Activated naive CD8-positive, alpha-beta T cell treated with anti-CD3 and anti-CD28 coated beads, Interleukin-2, amount 50 U/mL, for 24 hours (primary cell): ENCODE measurements around the gene SHB.

Experiments used
- ATAC-seq: fragments of 150-1000 bp; cut with Tn5 transposase; one replicate; pipeline ENCODE4 v1.10.0; 2021
- DNase-seq: peaks from one replicate; pipeline ENCODE4 v3.0.0; 2021
- H3K27ac Mint-ChIP-seq: one replicate; pipeline ENCODE4 v1.8.0; 2021; ENCODE audit warnings: mild to moderate bottlenecking, mixed read lengths
- H3K27me3 Mint-ChIP-seq: one replicate; pipeline ENCODE4 v1.8.0; 2021; ENCODE audit warnings: mixed read lengths
- H3K36me3 Mint-ChIP-seq: one replicate; pipeline ENCODE4 v1.8.0; 2021; ENCODE audit warnings: low read depth, mixed read lengths
- H3K4me1 Mint-ChIP-seq: one replicate; pipeline ENCODE4 v1.8.0; 2021; ENCODE audit warnings: mixed read lengths
- H3K4me3 Mint-ChIP-seq: one replicate; pipeline ENCODE4 v1.8.0; 2021; ENCODE audit warnings: mild to moderate bottlenecking, moderate library complexity, mixed read lengths
- H3K9me3 Mint-ChIP-seq: one replicate; pipeline ENCODE4 v1.8.0; 2021; ENCODE audit warnings: mixed read lengths

Gene SHB

GRCh38 chr9:37995348-37995737, 73.7 kb downstream of the SHB start:
- no peak overlapping the region for H3K4me3 Mint-ChIP-seq
- peaks cover 24% of the 10 kb centered on the region for H3K4me1 Mint-ChIP-seq
- H3K27me3 Mint-ChIP-seq: peaks cover 6% of the 10 kb centered on the region
- H3K36me3 Mint-ChIP-seq: no peaks in the 10 kb centered on the region
- H3K9me3 Mint-ChIP-seq: no peaks in the 10 kb centered on the region
- DNase-seq (no peak), ATAC-seq (no peak)
- no peak overlapping the region for H3K27ac Mint-ChIP-seq

- ATAC-seq (peak; percentile 86), DNase-seq (peak; percentile 59)
- peaks cover 6% of the 10 kb centered on the region for H3K27me3 Mint-ChIP-seq
- H3K36me3 Mint-ChIP-seq: no peaks in the 10 kb centered on the region
- H3K4me1 Mint-ChIP-seq: peaks cover 23% of the 10 kb centered on the region
- H3K27ac Mint-ChIP-seq: peak overlapping the region; percentile 68
- no peaks in the 10 kb centered on the region for H3K9me3 Mint-ChIP-seq
- peak overlapping the region; percentile 51 for H3K4me3 Mint-ChIP-seq
Measured at GRCh38 chr9:37994639-37995347, 74.2 kb downstream of the SHB start.

- H3K4me1 Mint-ChIP-seq: peaks cover 23% of the 10 kb centered on the region
- DNase-seq: no peak
- H3K36me3 Mint-ChIP-seq: no peaks in the 10 kb centered on the region
- H3K4me3 Mint-ChIP-seq: no peak overlapping the region
- H3K27ac Mint-ChIP-seq: no peak overlapping the region
- no peaks in the 10 kb centered on the region for H3K9me3 Mint-ChIP-seq
- ATAC-seq: no peak
- H3K27me3 Mint-ChIP-seq: peaks cover 6% of the 10 kb centered on the region
Measured at GRCh38 chr9:37992924-37993349, 76.1 kb downstream of the SHB start.

- Mint-ChIP-seq H3K27me3 (peaks cover 6% of the 10 kb centered on the region), H3K4me1 (peaks cover 20% of the 10 kb centered on the region), H3K4me3 (no peak overlapping the region), H3K9me3 (no peaks in the 10 kb centered on the region), H3K36me3 (no peaks in the 10 kb centered on the region), H3K27ac (no peak overlapping the region)
- DNase-seq (no peak), ATAC-seq (no peak)
Measured at GRCh38 chr9:37990404-37991015, 78.5 kb downstream of the SHB start.

GRCh38 chr9:37989701-37990100, 79.3 kb downstream of the SHB start:
- H3K9me3 Mint-ChIP-seq: no peaks in the 10 kb centered on the region
- peaks cover 12% of the 10 kb centered on the region for H3K4me1 Mint-ChIP-seq
- ATAC-seq: no peak
- no peak overlapping the region for H3K27ac Mint-ChIP-seq
- peaks cover 6% of the 10 kb centered on the region for H3K27me3 Mint-ChIP-seq
- no peak overlapping the region for H3K4me3 Mint-ChIP-seq
- DNase-seq: no peak
- H3K36me3 Mint-ChIP-seq: no peaks in the 10 kb centered on the region

- no peaks in the 10 kb centered on the region for H3K9me3 Mint-ChIP-seq
- H3K4me3 Mint-ChIP-seq: no peak overlapping the region
- no peak for ATAC-seq
- H3K36me3 Mint-ChIP-seq: no peaks in the 10 kb centered on the region
- H3K27me3 Mint-ChIP-seq: peaks cover 3% of the 10 kb centered on the region
- H3K4me1 Mint-ChIP-seq: peaks cover 5% of the 10 kb centered on the region
- no peak overlapping the region for H3K27ac Mint-ChIP-seq
- DNase-seq: no peak
Measured at GRCh38 chr9:37988602-37989001, 80.4 kb downstream of the SHB start.

- H3K4me1 Mint-ChIP-seq: peaks cover 3% of the 10 kb centered on the region
- no peak overlapping the region for H3K27ac Mint-ChIP-seq
- DNase-seq (no peak), ATAC-seq (no peak)
- H3K4me3 Mint-ChIP-seq: no peak overlapping the region
- no peaks in the 10 kb centered on the region for H3K36me3 Mint-ChIP-seq
- no peaks in the 10 kb centered on the region for H3K9me3 Mint-ChIP-seq
- peaks cover 1% of the 10 kb centered on the region for H3K27me3 Mint-ChIP-seq
Measured at GRCh38 chr9:37988041-37988440, 81.0 kb downstream of the SHB start.

- ATAC-seq (no peak), DNase-seq (no peak)
- Mint-ChIP-seq H3K27me3 (no peaks in the 10 kb centered on the region), H3K4me3 (no peak overlapping the region), H3K9me3 (no peaks in the 10 kb centered on the region), H3K36me3 (no peaks in the 10 kb centered on the region), H3K27ac (no peak overlapping the region), H3K4me1 (no peaks in the 10 kb centered on the region)
Measured at GRCh38 chr9:37987467-37987981, 81.5 kb downstream of the SHB start.

GRCh38 chr9:37986771-37987258, 82.2 kb downstream of the SHB start:
- Mint-ChIP-seq H3K9me3 (no peaks in the 10 kb centered on the region), H3K4me1 (no peaks in the 10 kb centered on the region), H3K4me3 (no peak overlapping the region), H3K36me3 (no peaks in the 10 kb centered on the region), H3K27me3 (no peaks in the 10 kb centered on the region), H3K27ac (no peak overlapping the region)
- ATAC-seq (no peak), DNase-seq (no peak)

- H3K4me1 Mint-ChIP-seq: no peaks in the 10 kb centered on the region
- ATAC-seq (no peak), DNase-seq (no peak)
- H3K4me3 Mint-ChIP-seq: no peak overlapping the region
- H3K9me3 Mint-ChIP-seq: no peaks in the 10 kb centered on the region
- no peaks in the 10 kb centered on the region for H3K27me3 Mint-ChIP-seq
- H3K27ac Mint-ChIP-seq: no peak overlapping the region
- no peaks in the 10 kb centered on the region for H3K36me3 Mint-ChIP-seq
Measured at GRCh38 chr9:37986001-37986400, 83.0 kb downstream of the SHB start.

- Mint-ChIP-seq H3K36me3 (no peaks in the 10 kb centered on the region), H3K27ac (no peak overlapping the region)
- ATAC-seq: no peak
Measured at GRCh38 chr9:37984672-37985611, 84.1 kb downstream of the SHB start.

GRCh38 chr9:37984278-37984671, 84.8 kb downstream of the SHB start:
- Mint-ChIP-seq H3K27me3 (no peaks in the 10 kb centered on the region), H3K36me3 (no peaks in the 10 kb centered on the region), H3K27ac (no peak overlapping the region), H3K4me1 (no peaks in the 10 kb centered on the region), H3K9me3 (no peaks in the 10 kb centered on the region), H3K4me3 (no peak overlapping the region)
- no peak for ATAC-seq
- DNase-seq: no peak

More at GRCh38 chr9:37984672-37985611, 84.1 kb downstream of the SHB start:
- DNase-seq: no peak
- no peak overlapping the region for H3K4me3 Mint-ChIP-seq
- H3K4me1 Mint-ChIP-seq: no peaks in the 10 kb centered on the region
- no peaks in the 10 kb centered on the region for H3K27me3 Mint-ChIP-seq
- no peaks in the 10 kb centered on the region for H3K9me3 Mint-ChIP-seq

GRCh38 chr9:37983381-37984067, 85.5 kb downstream of the SHB start:
- H3K4me1 Mint-ChIP-seq: no peaks in the 10 kb centered on the region
- DNase-seq (no peak), ATAC-seq (no peak)
- no peak overlapping the region for H3K27ac Mint-ChIP-seq
- H3K36me3 Mint-ChIP-seq: no peaks in the 10 kb centered on the region
- H3K27me3 Mint-ChIP-seq: no peaks in the 10 kb centered on the region
- H3K9me3 Mint-ChIP-seq: no peaks in the 10 kb centered on the region
- H3K4me3 Mint-ChIP-seq: no peak overlapping the region

GRCh38 chr9:37979844-37980243, 89.2 kb downstream of the SHB start:
- Mint-ChIP-seq H3K27me3 (no peaks in the 10 kb centered on the region), H3K27ac (no peak overlapping the region), H3K9me3 (no peaks in the 10 kb centered on the region), H3K4me3 (no peak overlapping the region), H3K36me3 (no peaks in the 10 kb centered on the region), H3K4me1 (no peaks in the 10 kb centered on the region)
- ATAC-seq (no peak), DNase-seq (no peak)
